B cell (primary cell): ENCODE measurements around the gene THSD7A. TPM values are rescaled to one million over a fixed set of nuclear protein-coding genes. Genes with fewer than 3 reads are reported as not detected.

Experiments used
- ATAC-seq: fragments of 200-7000 bp; cut with Tn5 transposase; one replicate; pipeline ENCODE4 v1.10.0; 2021; ENCODE audit warnings: low read depth, mild to moderate bottlenecking, moderate number of reproducible peaks, moderate library complexity
- CTCF ChIA-PET: fragments of 350-600 bp; sonication (Branson Sonifier 250); formaldehyde crosslinking; loops from one replicate; lab custom pipeline; 2021; ENCODE audit warnings: antibody characterized with exemption, inconsistent platforms; lab: Charles Lee
- POLR2A ChIA-PET: fragments of 350-600 bp; sonication (Branson Sonifier 250); formaldehyde crosslinking; loops from one replicate; lab custom pipeline; 2021; ENCODE audit warnings: antibody characterized with exemption; lab: Charles Lee
- DNase-seq: peaks from one replicate; pipeline ENCODE4 v3.0.0; 2013
- H2AFZ ChIP-seq: 2 replicates; pipeline ENCODE4 v1.6.1; 2012; ENCODE audit warnings: mild to moderate bottlenecking, low read depth, low read length; ENCODE audit not compliant: insufficient read depth, poor library complexity, severe bottlenecking
- H3K27ac ChIP-seq, 2 donors: 1 replicate in 1 of 2; 2 replicates in 1 of 2; pipeline ENCODE4 v1.5.1; 2012 to 2013; ENCODE audit warnings: low read length in 2 of 2, mild to moderate bottlenecking in 2 of 2, moderate library complexity in 1 of 2
- H3K27me3 ChIP-seq, 4 experiments: fragments of 200-600 bp in 1 of 4; sonication (generic) in 1 of 4; replicated peaks in 1 of 4; 1 replicate in 2 of 4; 2 replicates in 2 of 4; pipeline versions ENCODE4 v1.6.1 to v1.7.0; 2013 to 2016; ENCODE audit warnings: low read length in 3 of 4, mild to moderate bottlenecking in 2 of 4, mixed read lengths in 1 of 4, moderate library complexity in 1 of 4; ENCODE audit not compliant: insufficient read depth in 4 of 4, control insufficient read depth in 3 of 4; ENCODE audit errors: control extremely low read depth in 1 of 4
- H3K36me3 ChIP-seq, 2 experiments: replicated peaks in 1 of 2; 1 replicate in 1 of 2; 2 replicates in 1 of 2; pipeline versions ENCODE4 v1.6.1 to v1.7.1; 2013; ENCODE audit warnings: low read length in 1 of 2; ENCODE audit not compliant: insufficient read depth in 2 of 2, control insufficient read depth in 1 of 2; ENCODE audit errors: control extremely low read depth in 1 of 2, extremely low read depth in 1 of 2
- H3K4me1 ChIP-seq, 2 donors: fragments of 200-600 bp in 1 of 2; sonication (generic) in 1 of 2; 1 replicate in 1 of 2; 2 replicates in 1 of 2; pipeline versions ENCODE4 v1.5.1 to v1.6.1; 2013 to 2017; ENCODE audit warnings: low read length in 2 of 2; ENCODE audit not compliant: control insufficient read depth in 2 of 2, insufficient read depth in 2 of 2
- H3K4me2 ChIP-seq: replicated peaks from 2 replicates; pipeline ENCODE3; 2012; ENCODE audit warnings: mild to moderate bottlenecking, low read depth, low read length; ENCODE audit not compliant: poor library complexity, severe bottlenecking
- H3K4me3 ChIP-seq, 5 experiments: fragments of 200-600 bp in 1 of 5; sonication (generic) in 1 of 5; 1 replicate in 3 of 5; 2 replicates in 2 of 5; pipeline versions ENCODE4 v1.5.1 to v1.7.0; 2011 to 2016; ENCODE audit warnings: low read length in 4 of 5, mild to moderate bottlenecking in 4 of 5, low read depth in 2 of 5, control low read depth in 1 of 5, moderate library complexity in 1 of 5; ENCODE audit not compliant: insufficient read depth in 1 of 5; ENCODE audit errors: control extremely low read depth in 1 of 5, extremely low read depth in 1 of 5
- H3K79me2 ChIP-seq: fragments of 200-600 bp; sonication (generic); one replicate; pipeline ENCODE4 v1.6.0; 2016; ENCODE audit warnings: low read length; ENCODE audit not compliant: control insufficient read depth, insufficient read depth
- H3K9ac ChIP-seq: fragments of 200-600 bp; sonication (generic); 2 replicates; pipeline ENCODE4 v1.6.1; 2017; ENCODE audit warnings: mild to moderate bottlenecking, low read length, moderate library complexity
- H3K9me3 ChIP-seq, 3 donors: one replicate each; pipeline versions ENCODE4 v1.6.1 to v1.7.1; 2013; ENCODE audit warnings: low read length in 2 of 3; ENCODE audit not compliant: control insufficient read depth in 2 of 3, insufficient read depth in 1 of 3; ENCODE audit errors: control extremely low read depth in 1 of 3
- H4K20me1 ChIP-seq: 2 replicates; pipeline ENCODE4 v1.6.0; 2012; ENCODE audit warnings: mild to moderate bottlenecking, low read length; ENCODE audit not compliant: insufficient read depth, control insufficient read depth, poor library complexity, severe bottlenecking
- H3K27ac Mint-ChIP-seq: one replicate; pipeline ENCODE4 v1.8.0; 2021; ENCODE audit warnings: mixed read lengths
- H3K27me3 Mint-ChIP-seq: one replicate; pipeline ENCODE4 v1.8.0; 2021; ENCODE audit warnings: mixed read lengths
- H3K4me1 Mint-ChIP-seq: one replicate; pipeline ENCODE4 v1.8.0; 2021; ENCODE audit warnings: mixed read lengths
- H3K4me3 Mint-ChIP-seq: one replicate; pipeline ENCODE4 v1.8.0; 2021; ENCODE audit warnings: mixed read lengths
- H3K9me3 Mint-ChIP-seq: one replicate; pipeline ENCODE4 v1.8.0; 2022; ENCODE audit warnings: mixed read lengths; ENCODE audit not compliant: insufficient read depth
- EZH2 ChIP-seq: IDR thresholded peaks from 2 replicates; pipeline ENCODE4 v1.6.1; 2012; ENCODE audit warnings: borderline replicate concordance, low read depth, mild to moderate bottlenecking, moderate library complexity, low read length; ENCODE audit not compliant: insufficient read depth, poor library complexity, severe bottlenecking
- WGBS: methylation state at CpG from one replicate; pipeline ENCODE4 v1.1.5; 2013; ENCODE audit warnings: missing lambda C conversion rate; ENCODE audit not compliant: insufficient coverage; 5-methylcytosine and 5-hydroxymethylcytosine counted together
- intact Hi-C: fragments of 100-400 bp; cut with micrococcal nuclease; formaldehyde crosslinking; loops from one replicate; pipeline ENCODE4 v1.10.0; 2022
- polyA plus RNA-seq: library from polyadenylated mRNA; depleted of rRNA; stranded (reverse); fragments of >200 nt; gene quantifications from 2 replicates; pipeline ENCODE4 v1.2.3, GENCODE V29; 2012
- total RNA-seq, 2 donors: library from RNA; stranded (reverse); fragments of 120-200 nt in 1 of 2; gene quantifications; 1 replicate in 1 of 2; 2 replicates in 1 of 2; pipeline versions ENCODE4 v1.2.3 to v1.2.4, GENCODE V29; 2013 to 2022
- TF ChIP-seq, protein P1 (sequence below): fragments of 200-600 bp; IDR thresholded peaks from one replicate; pipeline ENCODE4 v1.8.0; 2022; ENCODE audit warnings: antibody characterized with exemption, mild to moderate bottlenecking

THSD7A gene
- total and polyA plus RNA-seq, 2 donors (not counting 1 experiment from before 2014, with no cell fraction given), result not detected

DNA sequence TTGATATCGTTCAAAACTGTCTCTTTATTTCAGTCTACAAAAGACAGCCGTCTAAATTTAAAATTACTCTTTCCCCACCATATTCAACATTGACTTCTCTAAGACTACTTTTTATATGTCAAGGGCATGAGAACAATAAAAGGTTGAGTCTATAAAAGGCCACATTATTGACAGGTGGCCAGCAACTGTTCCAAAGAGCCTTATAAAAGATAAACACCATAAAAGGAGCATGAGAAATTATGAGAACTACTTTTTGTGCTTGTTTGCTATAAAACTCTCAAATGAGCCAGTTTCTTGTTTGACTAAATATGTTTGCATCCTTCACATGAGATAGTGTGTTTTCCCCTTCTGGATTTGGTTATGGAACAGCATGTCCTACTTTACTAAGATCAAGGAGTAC, 189.2 kb downstream of the THSD7A start:
- no peaks in the 10 kb centered on the region for H3K9me3 ChIP-seq
- TF ChIP-seq, protein P1, sequence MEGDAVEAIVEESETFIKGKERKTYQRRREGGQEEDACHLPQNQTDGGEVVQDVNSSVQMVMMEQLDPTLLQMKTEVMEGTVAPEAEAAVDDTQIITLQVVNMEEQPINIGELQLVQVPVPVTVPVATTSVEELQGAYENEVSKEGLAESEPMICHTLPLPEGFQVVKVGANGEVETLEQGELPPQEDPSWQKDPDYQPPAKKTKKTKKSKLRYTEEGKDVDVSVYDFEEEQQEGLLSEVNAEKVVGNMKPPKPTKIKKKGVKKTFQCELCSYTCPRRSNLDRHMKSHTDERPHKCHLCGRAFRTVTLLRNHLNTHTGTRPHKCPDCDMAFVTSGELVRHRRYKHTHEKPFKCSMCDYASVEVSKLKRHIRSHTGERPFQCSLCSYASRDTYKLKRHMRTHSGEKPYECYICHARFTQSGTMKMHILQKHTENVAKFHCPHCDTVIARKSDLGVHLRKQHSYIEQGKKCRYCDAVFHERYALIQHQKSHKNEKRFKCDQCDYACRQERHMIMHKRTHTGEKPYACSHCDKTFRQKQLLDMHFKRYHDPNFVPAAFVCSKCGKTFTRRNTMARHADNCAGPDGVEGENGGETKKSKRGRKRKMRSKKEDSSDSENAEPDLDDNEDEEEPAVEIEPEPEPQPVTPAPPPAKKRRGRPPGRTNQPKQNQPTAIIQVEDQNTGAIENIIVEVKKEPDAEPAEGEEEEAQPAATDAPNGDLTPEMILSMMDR, result no peak
- no peak for TF ChIP-seq EZH2
- Mint-ChIP-seq H3K9me3 (no peaks in the 10 kb centered on the region), H3K27ac (no peak overlapping the region), H3K4me1 (no peaks in the 10 kb centered on the region), H3K27me3 (no peaks in the 10 kb centered on the region), H3K4me3 (no peak overlapping the region)
- DNase-seq, result no peak
- no peak for ATAC-seq
- intact Hi-C loops, result no loop called here
- no peaks in the 10 kb centered on the region for H3K36me3 ChIP-seq
- POLR2A ChIA-PET, result no interaction called here
- H3K27me3 ChIP-seq, result no peaks in the 10 kb centered on the region
- no peak overlapping the region for H3K4me2 ChIP-seq
- H4K20me1 ChIP-seq, result no peaks in the 10 kb centered on the region
- no peak overlapping the region for H3K27ac ChIP-seq
- no peak overlapping the region for H3K4me3 ChIP-seq
- H3K9ac ChIP-seq, result no peak overlapping the region
- H3K79me2 ChIP-seq, result no peaks in the 10 kb centered on the region
- CTCF ChIA-PET, result no interaction called here
- H3K4me1 ChIP-seq, result no peaks in the 10 kb centered on the region
- H2AFZ ChIP-seq, result no peak overlapping the region
- WGBS, result no CpG with 5 or more reads among the region's 2 CpGs

DNA sequence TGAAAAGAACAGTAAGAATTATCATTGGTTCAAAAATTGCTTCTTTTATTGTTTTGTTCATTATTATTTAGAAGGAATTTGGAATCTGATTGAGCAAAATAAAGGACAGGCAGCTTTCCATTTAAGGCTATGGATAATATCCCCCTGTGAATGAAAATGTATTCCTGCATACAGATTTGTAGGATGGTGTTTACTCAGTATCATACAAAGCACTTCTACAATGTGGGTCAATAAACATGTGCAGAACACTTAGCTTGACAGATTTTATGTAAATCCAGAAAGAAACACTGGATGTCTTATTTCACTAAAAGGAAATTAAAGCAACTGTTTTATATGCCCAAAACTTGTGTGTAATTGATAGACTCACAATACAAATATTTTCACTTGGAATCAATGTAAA, 189.7 kb downstream of the THSD7A start:
- Histone ChIP-seq H3K27ac (no peak overlapping the region), H3K4me1 (no peaks in the 10 kb centered on the region), H2AFZ (no peak overlapping the region), H4K20me1 (no peaks in the 10 kb centered on the region), H3K4me2 (no peak overlapping the region), H3K36me3 (no peaks in the 10 kb centered on the region), H3K27me3 (no peaks in the 10 kb centered on the region), H3K9me3 (no peaks in the 10 kb centered on the region), H3K4me3 (no peak overlapping the region), H3K79me2 (no peaks in the 10 kb centered on the region), H3K9ac (no peak overlapping the region)
- H3K4me1 Mint-ChIP-seq, result no peaks in the 10 kb centered on the region
- no peak for TF ChIP-seq EZH2
- TF ChIP-seq, protein P1, result no peak
- DNase-seq, result no peak
- POLR2A ChIA-PET, result no interaction called here
- no peak for ATAC-seq
- H3K9me3 Mint-ChIP-seq, result no peaks in the 10 kb centered on the region
- no peak overlapping the region for H3K27ac Mint-ChIP-seq
- CTCF ChIA-PET, result no interaction called here
- no peaks in the 10 kb centered on the region for H3K27me3 Mint-ChIP-seq
- intact Hi-C loops, result no loop called here
- H3K4me3 Mint-ChIP-seq, result no peak overlapping the region
